Endometrial microvascular endothelial cells (primary cell): Measurements from ENCODE around the gene CLN5. TPM values are rescaled to one million over a fixed set of nuclear protein-coding genes. Genes with fewer than 3 reads are reported as not detected.
"Not testable (repeated sequence)": the region's sequence is repeated elsewhere in the genome, so short reads cannot be mapped to it uniquely, and the experiment has no call there.

Experiments
- in situ Hi-C: cut with HindIII; loops from 2 replicates; pipeline ENCODE4 v1.10.0; 2017; ENCODE audit warnings: low sequenced_read_pairs, low pct_unique_long_range_greater_than_20kb; ENCODE audit errors: inconsistent ontology term
- total RNA-seq: library from RNA; depleted of rRNA; stranded (reverse); fragments of >200 nt; gene quantifications from one replicate; pipeline ENCODE4 v1.2.3, GENCODE V29; 2015; ENCODE audit errors: inconsistent ontology term

CLN5 gene
- total RNA-seq, 1 donor from 2014 or later, result 23.4 TPM

GRCh38 chr13:76973920-76974617 is 17.8 kb upstream of the CLN5 start:
- in situ Hi-C loops, result no loop called here

GRCh38 chr13:76974618-76974975 is 17.3 kb upstream of the CLN5 start:
- in situ Hi-C loops, result no loop called here

GRCh38 chr13:76975863-76976262 is 16.0 kb upstream of the CLN5 start:
- in situ Hi-C loops, result no loop called here

GRCh38 chr13:76976490-76976889 is 15.4 kb upstream of the CLN5 start:
- in situ Hi-C loops, result no loop called here

GRCh38 chr13:76976929-76977328 is 15.0 kb upstream of the CLN5 start:
- in situ Hi-C loops, result no loop called here

- in situ Hi-C loops, result no loop called here
These were observed 11.7 kb upstream of the CLN5 start for GRCh38 chr13:76980075-76980718.

GRCh38 chr13:76982061-76982460 is 9.8 kb upstream of the CLN5 start:
- in situ Hi-C loops, result no loop called here

GRCh38 chr13:76983676-76984075 is 8.2 kb upstream of the CLN5 start:
- in situ Hi-C loops, result no loop called here

- in situ Hi-C loops, result no loop called here
These were observed 467 bp upstream of the CLN5 start for GRCh38 chr13:76991432-76991795.

GRCh38 chr13:76992548-76993001 is 694 bp downstream of the CLN5 start:
- in situ Hi-C loops, result no loop called here

GRCh38 chr13:76993021-76993420 is 1.1 kb downstream of the CLN5 start:
- in situ Hi-C loops, result no loop called here

GRCh38 chr13:76993473-76993872 is 1.6 kb downstream of the CLN5 start:
- in situ Hi-C loops, result no loop called here

GRCh38 chr13:76994281-76994680 is 2.4 kb downstream of the CLN5 start:
- in situ Hi-C loops, result no loop called here

- in situ Hi-C loops, result no loop called here
These were observed 8.6 kb downstream of the CLN5 start for GRCh38 chr13:77000475-77000874.

- in situ Hi-C loops, result no loop called here
These were observed 9.7 kb downstream of the CLN5 start for GRCh38 chr13:77001540-77001939.

GRCh38 chr13:77001963-77002587 is 10.2 kb downstream of the CLN5 start:
- in situ Hi-C loops, result no loop called here

- in situ Hi-C loops, result no loop called here
These were observed 10.8 kb downstream of the CLN5 start for GRCh38 chr13:77002590-77003190.

GRCh38 chr13:77008337-77008736 is 16.5 kb downstream of the CLN5 start:
- in situ Hi-C loops, result not testable (repeated sequence)

- in situ Hi-C loops, result no loop called here
These were observed 17.1 kb downstream of the CLN5 start for GRCh38 chr13:77009011-77009410.

GRCh38 chr13:77009719-77010118 is 17.8 kb downstream of the CLN5 start:
- in situ Hi-C loops, result not testable (repeated sequence)
